HEK293 (cell line): Measurements from ENCODE around the gene NIN.

Experiments used
- CTCF ChIA-PET: fragments of 350-600 bp; formaldehyde crosslinking; extraction: SDS; loops from one replicate; lab custom pipeline; 2021; ENCODE audit warnings: antibody characterized with exemption; lab: Yijun Ruan, JAX
- POLR2A ChIA-PET: fragments of 300-600 bp; formaldehyde crosslinking; extraction: SDS; loops from one replicate; lab custom pipeline; 2020; ENCODE audit warnings: antibody characterized with exemption, inconsistent platforms; lab: Yijun Ruan, JAX
- H3K27ac ChIP-seq: fragments of 200-500 bp; sonication (Bioruptor generic); 2 replicates; pipeline ENCODE4 v1.5.1; 2014; ENCODE audit warnings: low read depth, low read length, control low read depth, inconsistent platforms; ENCODE audit errors: extremely low read depth
- H3K36me3 ChIP-seq, 2 experiments: fragments of 200-500 bp in 1 of 2; sonication (Bioruptor generic) in 1 of 2; 1 replicate in 1 of 2; 2 replicates in 1 of 2; pipeline ENCODE4 v1.5.1; 2014 to 2017; ENCODE audit warnings: inconsistent platforms in 2 of 2, low read length in 2 of 2; ENCODE audit not compliant: control insufficient read depth in 2 of 2, insufficient read depth in 1 of 2
- H3K4me1 ChIP-seq: fragments of 200-500 bp; sonication (Bioruptor generic); 2 replicates; pipeline ENCODE4 v1.5.1; 2014; ENCODE audit warnings: mild to moderate bottlenecking, low read length, inconsistent platforms; ENCODE audit not compliant: control insufficient read depth, insufficient read depth
- H3K4me3 ChIP-seq: 2 replicates; pipeline ENCODE4 v1.5.1; 2011; ENCODE audit warnings: low read depth, mild to moderate bottlenecking, control low read depth, low read length, moderate library complexity
- H3K9me3 ChIP-seq: fragments of 200-500 bp; sonication (Bioruptor generic); 2 replicates; pipeline ENCODE4 v1.5.1; 2014; ENCODE audit warnings: low read depth, low read length, inconsistent platforms; ENCODE audit not compliant: control insufficient read depth, insufficient read depth
- HOXD13 ChIP-seq: sonication (generic); formaldehyde crosslinking; IDR thresholded peaks from 2 replicates; pipeline ENCODE4 v1.8.0; 2022; ENCODE audit warnings: missing genetic modification reagents, borderline replicate concordance
- KLF16 ChIP-seq: fragments of 450-650 bp; formaldehyde crosslinking; IDR thresholded peaks from 2 replicates; pipeline ENCODE4 v1.5.1; 2017; ENCODE audit warnings: missing biosample characterization, missing genetic modification characterization
- MEIS1 ChIP-seq: sonication (generic); formaldehyde crosslinking; IDR thresholded peaks from 2 replicates; pipeline ENCODE4 v1.8.1; 2022; ENCODE audit warnings: missing genetic modification reagents, mild to moderate bottlenecking, borderline replicate concordance
- PATZ1 ChIP-seq: fragments of 450-650 bp; formaldehyde crosslinking; IDR thresholded peaks from 2 replicates; pipeline ENCODE4 v1.5.1; 2016; ENCODE audit warnings: missing biosample characterization, missing genetic modification characterization
- RBAK ChIP-seq: fragments of 450-650 bp; formaldehyde crosslinking; IDR thresholded peaks from 2 replicates; pipeline ENCODE4 v1.5.1; 2016; ENCODE audit warnings: missing biosample characterization, missing genetic modification characterization
- SCRT2 ChIP-seq: fragments of 450-650 bp; formaldehyde crosslinking; IDR thresholded peaks from 2 replicates; pipeline ENCODE4 v1.5.1; 2016; ENCODE audit warnings: missing biosample characterization, missing genetic modification characterization
- SP7 ChIP-seq: fragments of 450-650 bp; formaldehyde crosslinking; IDR thresholded peaks from 2 replicates; pipeline ENCODE4 v1.5.1; 2016; ENCODE audit warnings: missing biosample characterization, missing genetic modification characterization
- TCF7L2 ChIP-seq: IDR thresholded peaks from 2 replicates; pipeline ENCODE4 v1.6.1; 2011; ENCODE audit warnings: low read depth, mild to moderate bottlenecking, inconsistent platforms, low read length, moderate library complexity, borderline replicate concordance
- ZBTB1 ChIP-seq: fragments of 450-650 bp; formaldehyde crosslinking; IDR thresholded peaks from 2 replicates; pipeline ENCODE4 v1.5.1; 2016; ENCODE audit warnings: missing biosample characterization, missing genetic modification characterization
- ZBTB11 ChIP-seq: fragments of 450-650 bp; formaldehyde crosslinking; conservative IDR thresholded peaks from 2 replicates; pipeline ENCODE4 v1.5.1; 2016; ENCODE audit warnings: low read depth, missing biosample characterization, missing genetic modification characterization
- ZBTB49 ChIP-seq: fragments of 450-650 bp; formaldehyde crosslinking; IDR thresholded peaks from 2 replicates; pipeline ENCODE4 v1.5.1; 2016; ENCODE audit warnings: missing biosample characterization, missing genetic modification characterization, low read depth
- ZEB2 ChIP-seq: fragments of 450-650 bp; formaldehyde crosslinking; IDR thresholded peaks from 2 replicates; pipeline ENCODE4 v1.5.1; 2016; ENCODE audit warnings: missing biosample characterization, missing genetic modification characterization
- ZFP41 ChIP-seq: fragments of 450-650 bp; formaldehyde crosslinking; IDR thresholded peaks from 2 replicates; pipeline ENCODE4 v1.5.1; 2016; ENCODE audit warnings: missing biosample characterization, missing genetic modification characterization, borderline replicate concordance
- ZIC2 ChIP-seq: fragments of 450-650 bp; formaldehyde crosslinking; IDR thresholded peaks from 2 replicates; pipeline ENCODE4 v1.5.1; 2016; ENCODE audit warnings: missing biosample characterization, missing genetic modification characterization
- ZNF121 ChIP-seq: fragments of 450-650 bp; formaldehyde crosslinking; IDR thresholded peaks from 2 replicates; pipeline ENCODE4 v1.5.1; 2016; ENCODE audit warnings: missing biosample characterization, missing genetic modification characterization
- ZNF239 ChIP-seq: fragments of 450-650 bp; formaldehyde crosslinking; IDR thresholded peaks from 2 replicates; pipeline ENCODE4 v1.5.1; 2016; ENCODE audit warnings: missing biosample characterization, missing genetic modification characterization
- ZNF24 ChIP-seq: fragments of 450-650 bp; formaldehyde crosslinking; IDR thresholded peaks from 2 replicates; pipeline ENCODE4 v1.5.1; 2016; ENCODE audit warnings: missing biosample characterization, missing genetic modification characterization
- ZNF280D ChIP-seq: fragments of 450-650 bp; formaldehyde crosslinking; IDR thresholded peaks from 2 replicates; pipeline ENCODE4 v1.5.1; 2016; ENCODE audit warnings: missing biosample characterization, missing genetic modification characterization
- ZNF292 ChIP-seq: fragments of 450-650 bp; formaldehyde crosslinking; IDR thresholded peaks from 2 replicates; pipeline ENCODE4 v1.5.1; 2016; ENCODE audit warnings: low read depth, missing biosample characterization, missing genetic modification characterization, borderline replicate concordance
- ZNF324 ChIP-seq: fragments of 450-650 bp; formaldehyde crosslinking; IDR thresholded peaks from 2 replicates; pipeline ENCODE4 v1.5.1; 2016; ENCODE audit warnings: missing biosample characterization, missing genetic modification characterization
- ZNF335 ChIP-seq: fragments of 450-650 bp; formaldehyde crosslinking; conservative IDR thresholded peaks from 2 replicates; pipeline ENCODE4 v1.5.1; 2016; ENCODE audit warnings: missing biosample characterization, missing genetic modification characterization
- ZNF350 ChIP-seq: fragments of 450-650 bp; formaldehyde crosslinking; IDR thresholded peaks from 2 replicates; pipeline ENCODE4 v1.5.0; 2017; ENCODE audit warnings: missing biosample characterization, mild to moderate bottlenecking, missing genetic modification characterization
- ZNF354C ChIP-seq: fragments of 450-650 bp; formaldehyde crosslinking; IDR thresholded peaks from 2 replicates; pipeline ENCODE4 v1.5.1; 2016; ENCODE audit warnings: missing biosample characterization, missing genetic modification characterization, low read depth, borderline replicate concordance
- ZNF585B ChIP-seq: fragments of 450-650 bp; formaldehyde crosslinking; IDR thresholded peaks from 2 replicates; pipeline ENCODE4 v1.5.1; 2016; ENCODE audit warnings: missing biosample characterization, missing genetic modification characterization
- ZSCAN16 ChIP-seq: fragments of 450-650 bp; formaldehyde crosslinking; IDR thresholded peaks from 2 replicates; pipeline ENCODE4 v1.5.1; 2016; ENCODE audit warnings: missing biosample characterization, missing genetic modification characterization

NIN gene

GRCh38 chr14:50821510-50822464 lies 9.2 kb downstream of the NIN start (continued):
- TF ChIP-seq HOXD13 = no peak
- no peak for TF ChIP-seq ZNF324
- peak; percentile 81 for TF ChIP-seq SCRT2
- TF ChIP-seq ZNF354C (tag by site-specific recombination) = no peak
- TF ChIP-seq ZNF239 = no peak
- TF ChIP-seq ZNF585B (tag by site-specific recombination) = no peak
- no peak for TF ChIP-seq ZBTB11
- no peak for TF ChIP-seq ZSCAN16 (tag by site-specific recombination)
- no peak for TF ChIP-seq KLF16
- TF ChIP-seq ZNF350 (tag by site-specific recombination) = no peak
- 0 out of 2 replicates have a peak, but pooled peaks have one; percentile 18 for TF ChIP-seq PATZ1 (tag by site-specific recombination)
- TF ChIP-seq ZIC2 (tag by site-specific recombination) = peak; percentile 55; the same call in 1 of the 2 replicates
- no peak for TF ChIP-seq ZNF121 (tag by site-specific recombination)
- TF ChIP-seq ZNF24 (tag by site-specific recombination) = no peak
- 0 out of 2 replicates have a peak, but pooled peaks have one; percentile 18 for TF ChIP-seq ZEB2
- peak; percentile 67 for TF ChIP-seq SP7 (tag by site-specific recombination)
- TF ChIP-seq RBAK (tag by site-specific recombination) = no peak
- no peak for TF ChIP-seq MEIS1 (CRISPR knock-in tag)

- no peaks in the 10 kb centered on the region for H3K9me3 ChIP-seq
- H3K36me3 ChIP-seq = peaks cover 0 to 3% of the 10 kb centered on the region in 2 experiments; a peak in 2 of 3 replicates
- no peak overlapping the region for H3K27ac ChIP-seq
- no peak overlapping the region for H3K4me3 ChIP-seq
- ChIA-PET POLR2A (interaction anchor here (0.9 kb wide), 1 partner anchor 10 kb away, joined by 3 read pairs; the partner anchor contains the start of gene NIN), CTCF (interaction anchor here (0.6 to 1.5 kb wide), 6 partner anchors 9 to 967 kb away, joined by 3 to 5 read pairs (median 4); no protein-coding TSS in a partner anchor)
- peaks cover 58% of the 10 kb centered on the region for H3K4me1 ChIP-seq
- TF ChIP-seq ZNF335 (tag by site-specific recombination) (no peak), ZNF292 (no peak), ZBTB49 (no peak), TCF7L2 (no peak), ZFP41 (tag by site-specific recombination) (no peak), ZSCAN16 (tag by site-specific recombination) (no peak), ZBTB1 (tag by site-specific recombination) (no peak), ZNF280D (tag by site-specific recombination) (no peak), KLF16 (no peak), SP7 (tag by site-specific recombination) (no peak)
These were observed 10.0 kb downstream of the NIN start for GRCh38 chr14:50820786-50821509.
